Measurements from ENCODE around the gene EXOC3L1. TPM values are rescaled to one million over a fixed set of nuclear protein-coding genes. Genes with fewer than 3 reads are reported as not detected.
A peak's percentile ranks its signal among the peaks of the same experiment; 100 is the strongest.

Gene EXOC3L1
- total and polyA plus RNA-seq, 4 donors = 9.7 to 16.5 (median 12.0) TPM

DNA sequence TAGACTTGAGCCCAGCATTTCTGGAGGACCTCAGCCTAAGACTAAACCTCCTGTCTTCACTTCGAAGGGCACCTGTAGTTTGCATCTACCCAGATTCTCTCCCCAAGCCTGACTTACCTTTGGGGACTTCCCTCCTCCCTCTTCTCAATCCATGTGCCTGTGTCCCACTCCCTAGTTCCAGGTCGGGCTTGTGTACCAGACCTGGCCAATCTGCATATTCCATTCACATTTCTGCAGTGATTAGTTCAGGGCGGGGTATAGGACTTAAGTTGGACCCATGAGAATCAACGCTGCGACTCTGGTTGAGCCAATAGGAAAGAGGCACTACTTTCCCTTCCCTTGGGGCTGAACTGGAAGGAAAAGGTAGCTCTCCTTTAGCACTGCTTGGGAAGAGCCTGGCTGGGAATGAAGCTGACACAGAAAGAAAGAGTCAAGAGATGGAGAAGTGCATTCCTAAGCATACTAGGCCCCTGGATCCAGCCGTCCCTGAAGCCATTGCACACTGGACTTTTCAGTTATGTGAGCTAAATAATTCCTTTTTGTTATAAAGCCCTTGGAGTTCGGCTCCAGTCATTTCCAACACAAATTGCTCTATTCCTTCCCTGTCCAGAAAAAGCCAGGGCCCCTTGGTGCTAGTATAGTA is 32.7 kb downstream of the EXOC3L1 start:
- no peak overlapping the region for H3K4me3 ChIP-seq
- no peaks in the 10 kb centered on the region for H3K36me3 ChIP-seq (ENCODE audit: control insufficient read depth in 4 of 4, insufficient read depth in 4 of 4, low read length in 4 of 4)
- ATAC-seq (ENCODE audit: insufficient read depth, low FRiP score) = no peak
- WGBS, 2 donors = 76% methylated on average over 7 of the region's 7 CpGs
- H3K27ac ChIP-seq (ENCODE audit: low read depth in 1 of 2, low read length in 1 of 2) = no peak overlapping the region
- H3K9me3 ChIP-seq (ENCODE audit: control insufficient read depth in 4 of 4, insufficient read depth in 3 of 4, low read length in 3 of 4) = no peaks in the 10 kb centered on the region
- DNase-seq = no peak
- H3K9ac ChIP-seq (ENCODE audit: insufficient read depth in 1 of 2, low read length in 2 of 2) = no peak overlapping the region
- peaks cover 0 to 31% (median 3%) of the 10 kb centered on the region in 5 donors for H3K4me1 ChIP-seq (ENCODE audit: control insufficient read depth in 5 of 5, insufficient read depth in 5 of 5, low read length in 5 of 5)
- H3K27me3 ChIP-seq (ENCODE audit: control insufficient read depth in 3 of 3, insufficient read depth in 3 of 3, low read length in 2 of 3) = peaks cover 0 to 62% (median 58%) of the 10 kb centered on the region in 3 donors
- TF ChIP-seq, protein P1, sequence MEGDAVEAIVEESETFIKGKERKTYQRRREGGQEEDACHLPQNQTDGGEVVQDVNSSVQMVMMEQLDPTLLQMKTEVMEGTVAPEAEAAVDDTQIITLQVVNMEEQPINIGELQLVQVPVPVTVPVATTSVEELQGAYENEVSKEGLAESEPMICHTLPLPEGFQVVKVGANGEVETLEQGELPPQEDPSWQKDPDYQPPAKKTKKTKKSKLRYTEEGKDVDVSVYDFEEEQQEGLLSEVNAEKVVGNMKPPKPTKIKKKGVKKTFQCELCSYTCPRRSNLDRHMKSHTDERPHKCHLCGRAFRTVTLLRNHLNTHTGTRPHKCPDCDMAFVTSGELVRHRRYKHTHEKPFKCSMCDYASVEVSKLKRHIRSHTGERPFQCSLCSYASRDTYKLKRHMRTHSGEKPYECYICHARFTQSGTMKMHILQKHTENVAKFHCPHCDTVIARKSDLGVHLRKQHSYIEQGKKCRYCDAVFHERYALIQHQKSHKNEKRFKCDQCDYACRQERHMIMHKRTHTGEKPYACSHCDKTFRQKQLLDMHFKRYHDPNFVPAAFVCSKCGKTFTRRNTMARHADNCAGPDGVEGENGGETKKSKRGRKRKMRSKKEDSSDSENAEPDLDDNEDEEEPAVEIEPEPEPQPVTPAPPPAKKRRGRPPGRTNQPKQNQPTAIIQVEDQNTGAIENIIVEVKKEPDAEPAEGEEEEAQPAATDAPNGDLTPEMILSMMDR (IDR thresholded peaks at IDR 0.05; ENCODE audit: control extremely low read depth, extremely low read depth) = no peak

DNA sequence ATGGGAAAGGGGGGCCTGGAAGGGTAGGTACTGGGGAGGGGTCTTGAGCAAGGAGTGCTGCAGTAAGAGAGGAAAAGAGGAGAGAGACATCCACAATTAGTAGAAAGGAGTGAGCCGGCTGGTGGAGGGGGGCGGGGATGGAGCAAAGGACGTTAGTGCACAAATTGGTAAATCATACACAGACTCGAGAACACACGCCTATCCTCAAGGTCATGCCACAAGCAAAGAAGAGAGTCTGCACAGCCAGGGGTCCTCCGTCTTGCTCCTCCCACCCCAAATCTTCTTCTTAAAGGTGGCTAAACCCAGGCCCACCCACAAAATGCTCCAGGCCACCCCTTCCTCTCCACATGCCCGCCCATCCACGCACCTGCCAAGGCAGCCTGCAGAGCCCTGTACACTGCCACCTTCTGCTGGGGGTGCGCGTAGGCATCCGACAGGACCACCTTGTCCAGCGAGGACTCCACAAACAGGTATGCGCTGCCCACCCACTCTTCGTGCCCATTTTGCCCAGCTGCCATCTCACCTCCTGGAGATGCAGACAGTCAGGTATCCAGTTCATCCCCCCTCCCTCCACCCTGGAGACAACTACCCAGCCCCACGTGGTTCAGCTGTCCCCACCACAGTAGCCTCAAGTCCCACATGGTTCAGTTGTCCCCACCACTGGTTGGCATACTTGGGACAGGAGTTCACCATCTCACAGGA is 33.6 kb downstream of the EXOC3L1 start:
- Histone ChIP-seq H3K4me1 (ENCODE audit: control insufficient read depth in 5 of 5, insufficient read depth in 5 of 5, low read length in 5 of 5) (peaks cover 0 to 36% (median 3%) of the 10 kb centered on the region in 5 donors), H3K9me3 (ENCODE audit: control insufficient read depth in 4 of 4, insufficient read depth in 3 of 4, low read length in 3 of 4) (no peaks in the 10 kb centered on the region), H3K36me3 (ENCODE audit: control insufficient read depth in 4 of 4, insufficient read depth in 4 of 4, low read length in 4 of 4) (no peaks in the 10 kb centered on the region), H3K27me3 (ENCODE audit: control insufficient read depth in 3 of 3, insufficient read depth in 3 of 3, low read length in 2 of 3) (peaks cover 0 to 52% (median 48%) of the 10 kb centered on the region in 3 donors), H3K4me3 (no peak overlapping the region), H3K9ac (ENCODE audit: insufficient read depth in 1 of 2, low read length in 2 of 2) (no peak overlapping the region), H3K27ac (ENCODE audit: low read depth in 1 of 2, low read length in 1 of 2) (no peak overlapping the region)
- no peak for ATAC-seq (ENCODE audit: insufficient read depth, low FRiP score)
- TF ChIP-seq, protein P1 (IDR thresholded peaks at IDR 0.05; ENCODE audit: control extremely low read depth, extremely low read depth) = no peak
- DNase-seq = no peak
- 72 to 73% methylated on average over 15 of the region's 15 CpGs for WGBS, 2 donors

DNA sequence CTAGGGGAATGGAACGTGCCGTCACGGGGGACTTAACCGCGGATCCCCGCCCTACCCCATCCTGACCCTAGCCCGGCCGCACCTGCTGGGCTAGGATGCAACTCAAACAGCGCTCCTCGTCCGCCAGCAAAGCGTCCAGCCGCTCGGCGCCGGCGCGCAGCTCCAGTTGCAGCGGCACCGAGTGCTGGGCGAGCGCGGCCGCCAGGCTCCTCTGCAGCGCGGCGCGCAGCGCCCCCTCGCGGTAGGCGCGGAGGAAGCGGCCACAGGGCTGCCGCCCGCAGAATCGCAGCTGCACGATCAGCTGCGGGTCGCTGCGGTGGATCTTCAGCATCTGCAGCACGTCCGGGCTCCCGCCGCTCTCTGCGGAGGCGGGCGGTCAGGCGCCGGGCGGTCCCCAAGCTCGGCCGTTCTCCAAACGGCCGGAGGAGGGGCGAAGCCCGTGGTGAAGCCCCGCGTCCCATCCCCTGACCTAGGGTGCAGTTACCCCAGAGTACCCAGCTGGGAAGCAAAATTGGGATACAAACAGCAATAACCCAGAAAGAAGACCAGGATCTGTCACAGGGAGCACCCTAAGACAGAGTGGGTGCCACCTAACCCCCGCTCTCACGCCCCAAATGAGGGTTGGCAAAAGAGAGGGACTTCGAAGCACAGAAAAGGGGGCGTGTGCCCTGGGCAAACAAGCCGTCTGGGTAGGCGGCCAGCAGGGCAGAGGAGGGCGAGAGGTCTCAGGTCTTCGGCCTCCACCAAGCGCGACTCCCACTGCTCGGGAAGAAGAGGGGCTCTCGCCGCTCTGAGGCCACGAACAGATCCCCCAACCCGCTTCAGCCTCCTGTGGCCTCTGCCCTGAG is 34.4 kb downstream of the EXOC3L1 start:
- Histone ChIP-seq H3K4me3 (no peak overlapping the region), H3K4me1 (ENCODE audit: control insufficient read depth in 5 of 5, insufficient read depth in 5 of 5, low read length in 5 of 5) (peaks cover 0 to 34% (median 4%) of the 10 kb centered on the region in 5 donors), H3K9me3 (ENCODE audit: control insufficient read depth in 4 of 4, insufficient read depth in 3 of 4, low read length in 3 of 4) (no peaks in the 10 kb centered on the region), H3K27ac (ENCODE audit: low read depth in 1 of 2, low read length in 1 of 2) (no peak overlapping the region), H3K9ac (ENCODE audit: insufficient read depth in 1 of 2, low read length in 2 of 2) (no peak overlapping the region), H3K27me3 (ENCODE audit: control insufficient read depth in 3 of 3, insufficient read depth in 3 of 3, low read length in 2 of 3) (peaks cover 0 to 45% (median 44%) of the 10 kb centered on the region in 3 donors), H3K36me3 (ENCODE audit: control insufficient read depth in 4 of 4, insufficient read depth in 4 of 4, low read length in 4 of 4) (no peaks in the 10 kb centered on the region)
- TF ChIP-seq, protein P1 (IDR thresholded peaks at IDR 0.05; ENCODE audit: control extremely low read depth, extremely low read depth) = peak; percentile 96
- WGBS, 2 donors = 15 to 20% methylated on average over 60 to 74 of the region's 74 CpGs
- DNase-seq = peak; percentile 76 to 85 (median 78)
- no peak for ATAC-seq (ENCODE audit: insufficient read depth, low FRiP score)

Measured in lung (tissue), 12 donors.